ENCODE measurements around the gene TRIM14. TPM values are rescaled to one million over a fixed set of nuclear protein-coding genes. Genes with fewer than 3 reads are reported as not detected.

Gene TRIM14
- total RNA-seq, 1 donor from 2014 or later = 25.8 TPM

- TF ChIP-seq CTCF (IDR thresholded peaks at IDR 0.05) (no peak), POLR2A (IDR thresholded peaks at IDR 0.05) (no peak), POLR2AphosphoS5 (IDR thresholded peaks at IDR 0.05; ENCODE audit: insufficient read depth in 1 of 2, low read depth in 1 of 2) (no peak)
- no peaks in the 10 kb centered on the region for H3K36me3 ChIP-seq
- intact Hi-C loops (cut with DNase I) = no loop called here
- H3K9me3 ChIP-seq = no peaks in the 10 kb centered on the region
- H3K27me3 ChIP-seq = no peaks in the 10 kb centered on the region
- peaks cover 26% of the 10 kb centered on the region for H3K4me1 ChIP-seq
- H3K4me3 ChIP-seq = no peak overlapping the region
- no peak overlapping the region for H3K27ac ChIP-seq
- no peak for DNase-seq (ENCODE audit: extremely low spot score in 2 of 2)
These were observed 29.5 kb upstream of the TRIM14 start for GRCh38 chr9:98148486-98148885.

GRCh38 chr9:98147582-98147981, 28.6 kb upstream of the TRIM14 start:
- no peak for TF ChIP-seq POLR2A (IDR thresholded peaks at IDR 0.05)
- TF ChIP-seq CTCF (IDR thresholded peaks at IDR 0.05) = no peak
- TF ChIP-seq POLR2AphosphoS5 (IDR thresholded peaks at IDR 0.05; ENCODE audit: insufficient read depth in 1 of 2, low read depth in 1 of 2) = no peak
- Histone ChIP-seq H3K4me1 (peaks cover 36% of the 10 kb centered on the region), H3K36me3 (no peaks in the 10 kb centered on the region), H3K27me3 (no peaks in the 10 kb centered on the region), H3K4me3 (no peak overlapping the region), H3K9me3 (no peaks in the 10 kb centered on the region), H3K27ac (no peak overlapping the region)
- intact Hi-C loops (cut with DNase I) = no loop called here
- no peak for DNase-seq (ENCODE audit: extremely low spot score in 2 of 2)

GRCh38 chr9:98146101-98146991, 27.3 kb upstream of the TRIM14 start:
- no peak for DNase-seq (ENCODE audit: extremely low spot score in 2 of 2)
- peak overlapping the region; percentile 62 for H3K27ac ChIP-seq
- H3K4me1 ChIP-seq = peaks cover 41% of the 10 kb centered on the region
- no peaks in the 10 kb centered on the region for H3K27me3 ChIP-seq
- intact Hi-C loops (cut with DNase I) = no loop called here
- no peak overlapping the region for H3K4me3 ChIP-seq
- TF ChIP-seq CTCF (IDR thresholded peaks at IDR 0.05) (no peak), POLR2AphosphoS5 (IDR thresholded peaks at IDR 0.05; ENCODE audit: insufficient read depth in 1 of 2, low read depth in 1 of 2) (peak; percentile 62 to 69)
- H3K36me3 ChIP-seq = no peaks in the 10 kb centered on the region
- no peaks in the 10 kb centered on the region for H3K9me3 ChIP-seq

GRCh38 chr9:98144631-98145030, 25.6 kb upstream of the TRIM14 start:
- Histone ChIP-seq H3K36me3 (no peaks in the 10 kb centered on the region), H3K27ac (no peak overlapping the region), H3K4me3 (no peak overlapping the region), H3K4me1 (peaks cover 41% of the 10 kb centered on the region), H3K27me3 (no peaks in the 10 kb centered on the region), H3K9me3 (no peaks in the 10 kb centered on the region)
- DNase-seq (ENCODE audit: extremely low spot score in 2 of 2) = no peak
- TF ChIP-seq POLR2A (IDR thresholded peaks at IDR 0.05) = no peak
- TF ChIP-seq POLR2AphosphoS5 (IDR thresholded peaks at IDR 0.05; ENCODE audit: insufficient read depth in 1 of 2, low read depth in 1 of 2) = no peak
- TF ChIP-seq CTCF (IDR thresholded peaks at IDR 0.05) = no peak
- intact Hi-C loops (cut with DNase I) = no loop called here

- Histone ChIP-seq H3K36me3 (no peaks in the 10 kb centered on the region), H3K27ac (no peak overlapping the region), H3K4me1 (peaks cover 41% of the 10 kb centered on the region), H3K9me3 (no peaks in the 10 kb centered on the region), H3K4me3 (no peak overlapping the region), H3K27me3 (no peaks in the 10 kb centered on the region)
- intact Hi-C loops (cut with DNase I) = no loop called here
- DNase-seq (ENCODE audit: extremely low spot score in 2 of 2) = no peak
- TF ChIP-seq CTCF (IDR thresholded peaks at IDR 0.05) (no peak), POLR2A (IDR thresholded peaks at IDR 0.05) (no peak), POLR2AphosphoS5 (IDR thresholded peaks at IDR 0.05; ENCODE audit: insufficient read depth in 1 of 2, low read depth in 1 of 2) (no peak)
These were observed 25.1 kb upstream of the TRIM14 start for GRCh38 chr9:98144076-98144475.

Measured in vagina (tissue), 2 donors.